OCI-LY7 (cell line): Measurements from ENCODE around the gene NHS. TPM values are rescaled to one million over a fixed set of nuclear protein-coding genes. Genes with fewer than 3 reads are reported as not detected.

ENCODE experiments used
- BruUV-seq: library from RNA; stranded (reverse); fragments of 400-500 nt; replicated peaks from 2 replicates; lab custom pipeline; 2021; lab: Mats Ljungman, UMichigan
- CTCF ChIA-PET: fragments of 300-600 bp; sonication (Branson Sonifier 250); formaldehyde crosslinking; loops from one replicate; lab custom pipeline; 2022; ENCODE audit warnings: antibody characterized with exemption; ENCODE audit not compliant: unreplicated experiment; lab: Charles Lee
- POLR2A ChIA-PET: fragments of 300-600 bp; sonication (Branson Sonifier 250); formaldehyde crosslinking; loops from one replicate; lab custom pipeline; 2022; ENCODE audit warnings: antibody characterized with exemption; lab: Charles Lee
- DNase-seq: peaks from one replicate; pipeline ENCODE4 v3.0.0-alpha.2; 2015; ENCODE audit warnings: low spot score
- H2AFZ ChIP-seq: fragments of 200-600 bp; sonication (generic), shearing (Covaris generic); 2 replicates; pipeline ENCODE4 v1.6.1; 2014; ENCODE audit warnings: mild to moderate bottlenecking, antibody characterized with exemption, low read length, moderate library complexity
- H3K27ac ChIP-seq: fragments of 200-600 bp; sonication (generic); 2 replicates; pipeline ENCODE4 v1.5.1; 2014; ENCODE audit warnings: mixed run types, low read depth, mild to moderate bottlenecking, moderate library complexity, low read length, inconsistent platforms; ENCODE audit not compliant: poor library complexity, severe bottlenecking
- H3K36me3 ChIP-seq: fragments of 200-600 bp; sonication (generic); 2 replicates; pipeline ENCODE4 v1.6.1; 2014; ENCODE audit warnings: mild to moderate bottlenecking, antibody characterized with exemption, low read length, moderate library complexity, mixed read lengths; ENCODE audit not compliant: insufficient read depth
- H3K4me1 ChIP-seq: fragments of 200-600 bp; sonication (generic); 2 replicates; pipeline ENCODE4 v1.5.1; 2014; ENCODE audit warnings: mild to moderate bottlenecking, low read length; ENCODE audit not compliant: insufficient read depth, poor library complexity, severe bottlenecking
- H3K4me2 ChIP-seq: fragments of 200-600 bp; sonication (generic); 2 replicates; pipeline ENCODE4 v1.6.1; 2014; ENCODE audit warnings: mild to moderate bottlenecking, low read length
- H3K4me3 ChIP-seq: fragments of 200-600 bp; sonication (generic); 2 replicates; pipeline ENCODE4 v1.5.1; 2014; ENCODE audit warnings: mild to moderate bottlenecking, low read depth, low read length; ENCODE audit not compliant: poor library complexity, severe bottlenecking
- H3K79me2 ChIP-seq: fragments of 200-600 bp; sonication (generic); 2 replicates; pipeline ENCODE4 v1.6.1; 2016; ENCODE audit warnings: low read depth, mild to moderate bottlenecking, low read length, moderate library complexity, mixed read lengths; ENCODE audit not compliant: insufficient read depth
- H3K9me2 ChIP-seq: fragments of 200-600 bp; sonication (generic); 2 replicates; pipeline ENCODE4 v1.6.1; 2016; ENCODE audit warnings: mild to moderate bottlenecking, low read length, mixed read lengths; ENCODE audit not compliant: insufficient read depth
- H3K9me3 ChIP-seq: fragments of 200-600 bp; sonication (generic); 2 replicates; pipeline ENCODE4 v1.6.1; 2014; ENCODE audit warnings: mild to moderate bottlenecking, mixed run types, low read length, mixed read lengths
- H4K20me1 ChIP-seq: fragments of 200-600 bp; sonication (generic); 2 replicates; pipeline ENCODE4 v1.6.1; 2014; ENCODE audit warnings: mild to moderate bottlenecking, antibody characterized with exemption, low read length, moderate library complexity, mixed read lengths; ENCODE audit not compliant: insufficient read depth
- EZH2phosphoT487 ChIP-seq: fragments of 200-600 bp; sonication (generic); IDR thresholded peaks from 2 replicates; pipeline ENCODE4 v1.6.1; 2018; ENCODE audit warnings: low read depth, borderline replicate concordance, mild to moderate bottlenecking, mixed run types, antibody characterized with exemption, low read length, moderate library complexity, mixed read lengths
- intact Hi-C: fragments of 100-400 bp; cut with micrococcal nuclease; formaldehyde crosslinking; loops from one replicate; pipeline ENCODE4 v1.10.0; 2022; ENCODE audit not compliant: unreplicated experiment
- total RNA-seq, 2 experiments: library from RNA; depleted of rRNA in 1 of 2; stranded (reverse); fragments of >200 nt in 1 of 2; shearing (Covaris generic) in 1 of 2; gene quantifications; 2 replicates each; pipeline ENCODE4 v1.2.3, GENCODE V29; 2014 to 2022
- TF ChIP-seq, protein P1 (sequence below): fragments of 200-600 bp; sonication (generic); conservative IDR thresholded peaks from 2 replicates; pipeline ENCODE4 v1.5.1; 2014; ENCODE audit warnings: mild to moderate bottlenecking, antibody characterized with exemption, low read length, moderate library complexity, mixed read lengths

The NHS gene
- total RNA-seq, 2 experiments from 2014 or later = not detected

DNA sequence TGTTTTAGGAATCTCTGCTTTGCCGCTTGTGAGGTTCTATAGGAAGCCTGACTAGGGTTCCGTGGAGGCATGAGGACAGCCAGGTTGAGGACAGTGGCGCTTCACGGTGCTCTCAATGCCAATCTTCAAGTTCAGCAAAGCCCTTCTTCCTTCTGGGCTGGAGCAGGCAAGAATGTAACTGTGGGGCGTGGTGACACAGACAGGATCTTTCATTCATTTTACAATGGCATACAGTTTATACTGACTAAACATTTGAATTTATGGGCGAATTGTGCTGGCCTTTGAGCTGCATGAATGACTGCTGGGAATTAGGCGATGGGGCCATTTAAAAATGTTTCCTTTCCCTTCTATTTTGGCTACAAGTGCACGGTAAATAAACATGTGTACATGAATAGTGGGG lies 2.9 kb upstream of the NHS start:
- Histone ChIP-seq H3K27ac (no peak overlapping the region), H3K4me1 (no peaks in the 10 kb centered on the region), H3K9me3 (no peaks in the 10 kb centered on the region), H3K9me2 (no peaks in the 10 kb centered on the region), H2AFZ (no peak overlapping the region), H3K36me3 (no peaks in the 10 kb centered on the region), H4K20me1 (no peaks in the 10 kb centered on the region), H3K4me2 (no peak overlapping the region), H3K79me2 (no peaks in the 10 kb centered on the region), H3K4me3 (no peak overlapping the region)
- BruUV-seq = no TSS peak
- POLR2A ChIA-PET = no interaction called here
- intact Hi-C loops = no loop called here
- TF ChIP-seq, protein P1, sequence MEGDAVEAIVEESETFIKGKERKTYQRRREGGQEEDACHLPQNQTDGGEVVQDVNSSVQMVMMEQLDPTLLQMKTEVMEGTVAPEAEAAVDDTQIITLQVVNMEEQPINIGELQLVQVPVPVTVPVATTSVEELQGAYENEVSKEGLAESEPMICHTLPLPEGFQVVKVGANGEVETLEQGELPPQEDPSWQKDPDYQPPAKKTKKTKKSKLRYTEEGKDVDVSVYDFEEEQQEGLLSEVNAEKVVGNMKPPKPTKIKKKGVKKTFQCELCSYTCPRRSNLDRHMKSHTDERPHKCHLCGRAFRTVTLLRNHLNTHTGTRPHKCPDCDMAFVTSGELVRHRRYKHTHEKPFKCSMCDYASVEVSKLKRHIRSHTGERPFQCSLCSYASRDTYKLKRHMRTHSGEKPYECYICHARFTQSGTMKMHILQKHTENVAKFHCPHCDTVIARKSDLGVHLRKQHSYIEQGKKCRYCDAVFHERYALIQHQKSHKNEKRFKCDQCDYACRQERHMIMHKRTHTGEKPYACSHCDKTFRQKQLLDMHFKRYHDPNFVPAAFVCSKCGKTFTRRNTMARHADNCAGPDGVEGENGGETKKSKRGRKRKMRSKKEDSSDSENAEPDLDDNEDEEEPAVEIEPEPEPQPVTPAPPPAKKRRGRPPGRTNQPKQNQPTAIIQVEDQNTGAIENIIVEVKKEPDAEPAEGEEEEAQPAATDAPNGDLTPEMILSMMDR = no peak
- no peak for TF ChIP-seq EZH2phosphoT487
- CTCF ChIA-PET = no interaction called here
- DNase-seq = no peak

DNA sequence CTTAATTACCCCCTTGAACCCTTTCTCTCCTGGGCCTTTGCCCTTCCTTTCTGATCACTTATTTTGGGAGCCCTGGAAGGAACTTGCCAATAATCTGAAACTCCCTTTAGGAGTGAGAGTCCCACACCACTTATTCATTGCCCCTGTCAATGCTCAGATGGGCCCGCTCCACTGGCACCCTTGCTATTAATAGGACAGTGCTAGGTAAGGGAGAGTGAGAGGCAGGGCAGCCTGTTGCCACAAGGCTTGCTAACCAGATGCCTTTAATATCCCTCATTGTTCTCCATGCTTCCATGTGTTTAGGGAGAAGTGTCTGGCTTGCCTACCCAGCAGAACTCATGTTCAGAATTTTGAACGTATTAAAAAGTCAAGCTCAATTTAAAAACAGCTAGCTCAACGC lies 1.7 kb upstream of the NHS start:
- Histone ChIP-seq H3K4me3 (no peak overlapping the region), H4K20me1 (no peaks in the 10 kb centered on the region), H3K4me1 (no peaks in the 10 kb centered on the region), H3K79me2 (no peaks in the 10 kb centered on the region), H3K9me3 (no peaks in the 10 kb centered on the region), H3K9me2 (no peaks in the 10 kb centered on the region), H2AFZ (no peak overlapping the region), H3K36me3 (no peaks in the 10 kb centered on the region), H3K27ac (no peak overlapping the region), H3K4me2 (no peak overlapping the region)
- intact Hi-C loops = no loop called here
- no TSS peak for BruUV-seq
- TF ChIP-seq EZH2phosphoT487 = no peak
- TF ChIP-seq, protein P1 = no peak
- POLR2A ChIA-PET = no interaction called here
- CTCF ChIA-PET = no interaction called here
- no peak for DNase-seq

DNA sequence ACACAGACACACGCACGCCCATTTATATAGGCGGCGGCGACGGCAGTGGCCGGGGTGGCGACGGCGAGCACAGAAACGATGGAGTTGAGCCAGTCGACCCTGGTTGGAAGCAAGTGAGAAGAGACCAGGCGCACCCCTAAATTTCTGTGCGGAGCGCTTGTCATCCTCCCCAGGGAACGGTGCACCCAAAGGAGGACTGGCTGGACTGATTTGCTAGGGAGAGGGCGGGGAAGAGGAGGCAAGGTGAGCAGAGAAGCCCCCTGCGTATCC lies 302 bp downstream of the NHS start:
- intact Hi-C loops = no loop called here

More for the DNA sequence above, 302 bp downstream of the NHS start:
- H3K4me2 ChIP-seq = no peak overlapping the region
- no peaks in the 10 kb centered on the region for H3K36me3 ChIP-seq
- BruUV-seq = no TSS peak
- no peak for DNase-seq
- TF ChIP-seq, protein P1 = no peak
- no peak for TF ChIP-seq EZH2phosphoT487
- ChIA-PET CTCF (no interaction called here), POLR2A (no interaction called here)
- no peaks in the 10 kb centered on the region for H3K79me2 ChIP-seq
- no peak overlapping the region for H2AFZ ChIP-seq
- no peaks in the 10 kb centered on the region for H3K9me2 ChIP-seq
- H3K27ac ChIP-seq = no peak overlapping the region
- H3K4me3 ChIP-seq = no peak overlapping the region
- H3K4me1 ChIP-seq = no peaks in the 10 kb centered on the region
- H4K20me1 ChIP-seq = no peaks in the 10 kb centered on the region
- no peaks in the 10 kb centered on the region for H3K9me3 ChIP-seq
